Skeletal muscle tissue (tissue), 4 donors: Measurements from ENCODE around the gene COLEC12. TPM values are rescaled to one million over a fixed set of nuclear protein-coding genes. Genes with fewer than 3 reads are reported as not detected.

ENCODE experiments used
- H3K27ac ChIP-seq: one replicate; pipeline ENCODE4 v1.7.0; 2013; ENCODE audit warnings: mild to moderate bottlenecking, low read depth, low read length, inconsistent platforms
- H3K27me3 ChIP-seq, 3 donors: one replicate each; pipeline ENCODE4 v1.7.0; 2013; ENCODE audit warnings: low read length in 3 of 3; ENCODE audit not compliant: control insufficient read depth in 3 of 3, insufficient read depth in 3 of 3
- H3K36me3 ChIP-seq, 3 donors: one replicate each; pipeline ENCODE4 v1.7.0; 2013; ENCODE audit warnings: low read length in 3 of 3; ENCODE audit not compliant: control insufficient read depth in 3 of 3, insufficient read depth in 3 of 3
- H3K4me1 ChIP-seq, 3 donors: one replicate each; pipeline ENCODE4 v1.7.0; 2013; ENCODE audit warnings: low read length in 3 of 3, mild to moderate bottlenecking in 3 of 3; ENCODE audit not compliant: control insufficient read depth in 3 of 3, insufficient read depth in 3 of 3
- H3K4me3 ChIP-seq, 3 donors: one replicate each; pipeline ENCODE4 v1.7.0; 2013; ENCODE audit warnings: low read length in 3 of 3
- H3K9ac ChIP-seq, 3 donors: one replicate each; pipeline ENCODE4 v1.7.0; 2013; ENCODE audit warnings: low read length in 3 of 3, mild to moderate bottlenecking in 3 of 3, moderate library complexity in 2 of 3, low read depth in 1 of 3
- H3K9me3 ChIP-seq, 3 donors: one replicate each; pipeline ENCODE4 v1.7.0; 2013; ENCODE audit warnings: low read length in 3 of 3; ENCODE audit not compliant: control insufficient read depth in 3 of 3
- total RNA-seq: library from RNA; depleted of rRNA; stranded (reverse); fragments of >200 nt; gene quantifications from one replicate; pipeline ENCODE4 v1.2.3, GENCODE V29; 2014
- donor health status: Osteomylitis.

Gene COLEC12
- total RNA-seq, 1 donor from 2014 or later: 39.1 TPM

- H3K4me3 ChIP-seq: no peak overlapping the region
- no peaks in the 10 kb centered on the region for H3K27me3 ChIP-seq
- H3K27ac ChIP-seq: no peak overlapping the region
- H3K9me3 ChIP-seq: no peaks in the 10 kb centered on the region
- no peaks in the 10 kb centered on the region for H3K36me3 ChIP-seq
- H3K4me1 ChIP-seq: peaks cover 0 to 2% (median 0%) of the 10 kb centered on the region in 3 donors
- no peak overlapping the region for H3K9ac ChIP-seq
These were observed 143.7 kb downstream of the COLEC12 start for GRCh38 chr18:356778-357177.

GRCh38 chr18:355678-356077 lies 144.8 kb downstream of the COLEC12 start:
- no peak overlapping the region for H3K9ac ChIP-seq
- no peaks in the 10 kb centered on the region for H3K27me3 ChIP-seq
- no peak overlapping the region for H3K4me3 ChIP-seq
- H3K9me3 ChIP-seq: no peaks in the 10 kb centered on the region
- H3K36me3 ChIP-seq: no peaks in the 10 kb centered on the region
- H3K4me1 ChIP-seq: no peaks in the 10 kb centered on the region
- no peak overlapping the region for H3K27ac ChIP-seq

GRCh38 chr18:354471-354870 lies 146.0 kb downstream of the COLEC12 start:
- Histone ChIP-seq H3K4me3 (no peak overlapping the region), H3K36me3 (no peaks in the 10 kb centered on the region), H3K27ac (no peak overlapping the region), H3K27me3 (no peaks in the 10 kb centered on the region), H3K9me3 (no peaks in the 10 kb centered on the region), H3K4me1 (no peaks in the 10 kb centered on the region), H3K9ac (no peak overlapping the region)

GRCh38 chr18:354003-354402 lies 146.5 kb downstream of the COLEC12 start:
- no peaks in the 10 kb centered on the region for H3K36me3 ChIP-seq
- H3K27ac ChIP-seq: no peak overlapping the region
- H3K9me3 ChIP-seq: no peaks in the 10 kb centered on the region
- no peaks in the 10 kb centered on the region for H3K4me1 ChIP-seq
- no peak overlapping the region for H3K4me3 ChIP-seq
- H3K27me3 ChIP-seq: no peaks in the 10 kb centered on the region
- H3K9ac ChIP-seq: no peak overlapping the region

GRCh38 chr18:352438-352837 lies 148.1 kb downstream of the COLEC12 start:
- no peak overlapping the region for H3K4me3 ChIP-seq
- no peaks in the 10 kb centered on the region for H3K36me3 ChIP-seq
- no peaks in the 10 kb centered on the region for H3K9me3 ChIP-seq
- H3K27me3 ChIP-seq: no peaks in the 10 kb centered on the region
- no peak overlapping the region for H3K27ac ChIP-seq
- no peak overlapping the region for H3K9ac ChIP-seq
- H3K4me1 ChIP-seq: no peaks in the 10 kb centered on the region

GRCh38 chr18:350953-351572 lies 149.4 kb downstream of the COLEC12 start:
- Histone ChIP-seq H3K36me3 (no peaks in the 10 kb centered on the region), H3K27ac (no peak overlapping the region), H3K4me3 (no peak overlapping the region), H3K27me3 (no peaks in the 10 kb centered on the region), H3K9ac (no peak overlapping the region), H3K4me1 (no peaks in the 10 kb centered on the region), H3K9me3 (peaks cover 0 to 3% (median 0%) of the 10 kb centered on the region in 3 donors)

GRCh38 chr18:346600-346999 lies 153.9 kb downstream of the COLEC12 start:
- Histone ChIP-seq H3K4me1 (no peaks in the 10 kb centered on the region), H3K27me3 (no peaks in the 10 kb centered on the region), H3K4me3 (no peak overlapping the region), H3K36me3 (no peaks in the 10 kb centered on the region), H3K27ac (no peak overlapping the region), H3K9ac (no peak overlapping the region), H3K9me3 (peaks cover 0 to 3% (median 0%) of the 10 kb centered on the region in 3 donors)

- Histone ChIP-seq H3K36me3 (no peaks in the 10 kb centered on the region), H3K9ac (no peak overlapping the region), H3K4me1 (no peaks in the 10 kb centered on the region), H3K27me3 (peaks cover 0 to 3% (median 0%) of the 10 kb centered on the region in 3 donors), H3K4me3 (no peak overlapping the region), H3K27ac (no peak overlapping the region), H3K9me3 (no peaks in the 10 kb centered on the region)
These were observed 159.4 kb downstream of the COLEC12 start for GRCh38 chr18:341102-341501.

GRCh38 chr18:340044-340443 lies 160.5 kb downstream of the COLEC12 start:
- Histone ChIP-seq H3K4me3 (no peak overlapping the region), H3K9me3 (no peaks in the 10 kb centered on the region), H3K27ac (no peak overlapping the region)

GRCh38 chr18:339200-339599 lies 161.3 kb downstream of the COLEC12 start:
- peaks cover 0 to 3% (median 0%) of the 10 kb centered on the region in 3 donors for H3K27me3 ChIP-seq
- no peaks in the 10 kb centered on the region for H3K36me3 ChIP-seq
- H3K9ac ChIP-seq: no peak overlapping the region
- H3K27ac ChIP-seq: no peak overlapping the region
- H3K9me3 ChIP-seq: no peaks in the 10 kb centered on the region
- no peak overlapping the region for H3K4me3 ChIP-seq
- no peaks in the 10 kb centered on the region for H3K4me1 ChIP-seq

More at GRCh38 chr18:340044-340443, 160.5 kb downstream of the COLEC12 start:
- no peak overlapping the region for H3K9ac ChIP-seq
- no peaks in the 10 kb centered on the region for H3K4me1 ChIP-seq
- H3K27me3 ChIP-seq: peaks cover 0 to 3% (median 0%) of the 10 kb centered on the region in 3 donors
- H3K36me3 ChIP-seq: no peaks in the 10 kb centered on the region
